H9 (cell line): Measurements from ENCODE around the gene MGST2. TPM values are rescaled to one million over a fixed set of nuclear protein-coding genes. Genes with fewer than 3 reads are reported as not detected.

ENCODE experiments used
- DNase-seq: peaks from one replicate; pipeline ENCODE4 v3.0.0-alpha.2; 2017
- H2AFZ ChIP-seq: one replicate; pipeline ENCODE4 v1.6.1; 2013; ENCODE audit warnings: mild to moderate bottlenecking, low read length, control low read depth, moderate library complexity
- H2AK5ac ChIP-seq: 2 replicates; pipeline ENCODE4 v1.6.1; 2013; ENCODE audit warnings: low read length, control low read depth, mixed read lengths; ENCODE audit not compliant: insufficient read length
- H2BK120ac ChIP-seq: one replicate; pipeline ENCODE4 v1.6.1; 2013; ENCODE audit warnings: low read depth, mild to moderate bottlenecking, low read length, control low read depth, inconsistent platforms; ENCODE audit not compliant: poor library complexity, severe bottlenecking
- H2BK12ac ChIP-seq: 2 replicates; pipeline ENCODE4 v1.6.1; 2013; ENCODE audit warnings: low read length, control low read depth, mixed read lengths, low read depth; ENCODE audit not compliant: insufficient read length
- H2BK15ac ChIP-seq: 2 replicates; pipeline ENCODE4 v1.6.1; 2013; ENCODE audit warnings: low read depth, low read length, control low read depth
- H2BK20ac ChIP-seq: one replicate; pipeline ENCODE4 v1.6.1; 2013; ENCODE audit warnings: low read depth, mild to moderate bottlenecking, low read length, control low read depth, inconsistent platforms; ENCODE audit not compliant: poor library complexity, severe bottlenecking
- H2BK5ac ChIP-seq: 2 replicates; pipeline ENCODE4 v1.6.1; 2013; ENCODE audit warnings: low read length, control low read depth, mixed read lengths; ENCODE audit not compliant: insufficient read length
- H3K14ac ChIP-seq: 2 replicates; pipeline ENCODE4 v1.6.1; 2013; ENCODE audit warnings: low read length, control low read depth; ENCODE audit not compliant: insufficient read depth
- H3K18ac ChIP-seq: 2 replicates; pipeline ENCODE4 v1.6.1; 2013; ENCODE audit warnings: low read depth, mild to moderate bottlenecking, mixed read lengths, low read length, control low read depth; ENCODE audit not compliant: insufficient read length
- H3K23ac ChIP-seq: 2 replicates; pipeline ENCODE4 v1.6.1; 2013; ENCODE audit warnings: low read length, control low read depth, mixed read lengths, low read depth; ENCODE audit not compliant: insufficient read length
- H3K23me2 ChIP-seq: 2 replicates; pipeline ENCODE4 v1.6.1; 2013; ENCODE audit warnings: low read depth, mild to moderate bottlenecking, mixed read lengths, low read length, control low read depth; ENCODE audit not compliant: insufficient read length, poor library complexity, severe bottlenecking
- H3K27ac ChIP-seq: 2 replicates; pipeline ENCODE4 v1.5.1; 2013; ENCODE audit warnings: low read length, control low read depth, mixed read lengths, low read depth; ENCODE audit not compliant: insufficient read length
- H3K27me3 ChIP-seq: 2 replicates; pipeline ENCODE4 v1.6.1; 2013; ENCODE audit warnings: low read length, control low read depth, inconsistent platforms; ENCODE audit not compliant: insufficient read depth
- H3K4ac ChIP-seq: 2 replicates; pipeline ENCODE4 v1.6.1; 2013; ENCODE audit warnings: low read depth, mild to moderate bottlenecking, control low read depth, inconsistent platforms, low read length, moderate library complexity
- H3K4me1 ChIP-seq: 2 replicates; pipeline ENCODE4 v1.6.1; 2013; ENCODE audit warnings: low read length, control low read depth, inconsistent platforms; ENCODE audit not compliant: insufficient read depth
- H3K4me2 ChIP-seq: 2 replicates; pipeline ENCODE4 v1.6.1; 2013; ENCODE audit warnings: low read length, control low read depth, mixed read lengths; ENCODE audit not compliant: insufficient read length, insufficient read depth
- H3K56ac ChIP-seq: 2 replicates; pipeline ENCODE4 v1.6.1; 2013; ENCODE audit warnings: low read depth, mild to moderate bottlenecking, mixed read lengths, low read length, control low read depth; ENCODE audit not compliant: insufficient read length
- H3K79me1 ChIP-seq: 2 replicates; pipeline ENCODE4 v1.6.1; 2013; ENCODE audit warnings: low read depth, mild to moderate bottlenecking, moderate library complexity, low read length, control low read depth, inconsistent platforms; ENCODE audit not compliant: insufficient read depth, poor library complexity, severe bottlenecking
- H3K79me2 ChIP-seq: 2 replicates; pipeline ENCODE4 v1.6.1; 2013; ENCODE audit warnings: low read length, control low read depth, inconsistent platforms; ENCODE audit not compliant: insufficient read depth
- H3K9ac ChIP-seq: 2 replicates; pipeline ENCODE4 v1.6.1; 2013; ENCODE audit warnings: low read length, control low read depth, mixed read lengths; ENCODE audit not compliant: insufficient read length; ENCODE audit errors: extremely low read depth
- H3K9me3 ChIP-seq: one replicate; pipeline ENCODE4 v1.6.1; 2013; ENCODE audit warnings: low read depth, low read length, inconsistent platforms; ENCODE audit not compliant: control insufficient read depth
- H3T11ph ChIP-seq: one replicate; pipeline ENCODE4 v1.6.1; 2013; ENCODE audit warnings: mild to moderate bottlenecking, low read length, control low read depth, inconsistent platforms
- H4K20me1 ChIP-seq: one replicate; pipeline ENCODE4 v1.6.1; 2013; ENCODE audit not compliant: control insufficient read depth, insufficient read length, insufficient read depth
- H4K5ac ChIP-seq: 2 replicates; pipeline ENCODE4 v1.6.1; 2013; ENCODE audit warnings: low read depth, mild to moderate bottlenecking, mixed read lengths, low read length, control low read depth; ENCODE audit not compliant: insufficient read length
- H4K8ac ChIP-seq: replicated peaks from 2 replicates; pipeline ENCODE4 v1.6.1; 2013; ENCODE audit warnings: low read length, control low read depth, mixed read lengths, low read depth; ENCODE audit not compliant: insufficient read length
- H4K91ac ChIP-seq: 2 replicates; pipeline ENCODE4 v1.6.1; 2013; ENCODE audit warnings: low read depth, mild to moderate bottlenecking, moderate library complexity, mixed read lengths, low read length, control low read depth; ENCODE audit not compliant: insufficient read length
- H3K27ac Mint-ChIP-seq, 3 experiments: 2 replicates in 2 of 3; 3 replicates in 1 of 3; pipeline ENCODE4 v1.8.0; 2020 to 2021; ENCODE audit warnings: mixed read lengths in 3 of 3, mild to moderate bottlenecking in 1 of 3, moderate library complexity in 1 of 3
- H3K27me3 Mint-ChIP-seq: 2 replicates; pipeline ENCODE4 v1.8.0; 2021; ENCODE audit warnings: low read depth, mild to moderate bottlenecking, moderate library complexity, mixed read lengths
- H3K36me3 Mint-ChIP-seq, 3 experiments: 2 replicates in 2 of 3; 3 replicates in 1 of 3; pipeline ENCODE4 v1.8.0; 2020 to 2021; ENCODE audit warnings: low read depth in 3 of 3, mixed read lengths in 3 of 3; ENCODE audit not compliant: insufficient read depth in 1 of 3
- H3K4me1 Mint-ChIP-seq, 2 experiments: 2 replicates each; pipeline ENCODE4 v1.8.0; 2020; ENCODE audit warnings: mixed read lengths in 2 of 2
- H3K4me3 Mint-ChIP-seq, 2 experiments: 2 replicates in 1 of 2; 3 replicates in 1 of 2; pipeline ENCODE4 v1.8.0; 2020 to 2021; ENCODE audit warnings: mild to moderate bottlenecking in 2 of 2, mixed read lengths in 2 of 2, moderate library complexity in 1 of 2
- H3K9me3 Mint-ChIP-seq, 2 experiments: 2 replicates in 1 of 2; 3 replicates in 1 of 2; pipeline ENCODE4 v1.8.0; 2020; ENCODE audit warnings: mild to moderate bottlenecking in 2 of 2, mixed read lengths in 2 of 2, moderate library complexity in 1 of 2
- CTCF ChIP-seq: fragments of 200-600 bp; sonication (generic); conservative IDR thresholded peaks from 3 replicates; pipeline ENCODE4 v1.8.0; 2021; ENCODE audit warnings: antibody characterized with exemption, mild to moderate bottlenecking
- WGBS: extraction: QIAGEN DNeasy Blood & Tissue Kit; methylation state at CpG from one replicate; pipeline ENCODE4 v1.1.7; 2013; ENCODE audit warnings: missing lambda C conversion rate, low lambda C conversion rate, mixed read lengths; ENCODE audit not compliant: insufficient read length; ENCODE audit errors: extremely low coverage; 5-methylcytosine and 5-hydroxymethylcytosine counted together
- total RNA-seq: library from RNA; stranded (reverse); gene quantifications from 2 replicates; pipeline ENCODE4 v1.2.1, GENCODE V29; 2021

Gene MGST2
- total RNA-seq, 1 experiment from 2014 or later: 6.4 TPM

- no peak overlapping the region for H3T11ph ChIP-seq
- no peak overlapping the region for H3K23ac ChIP-seq
- H3K79me1 ChIP-seq: no peaks in the 10 kb centered on the region
- no peak overlapping the region for H3K27ac Mint-ChIP-seq
- no peaks in the 10 kb centered on the region; a peak in 1 of 7 replicates for H3K36me3 Mint-ChIP-seq
- H4K5ac ChIP-seq: no peak overlapping the region
- DNase-seq: no peak
- H2BK5ac ChIP-seq: no peak overlapping the region
- H3K18ac ChIP-seq: no peak overlapping the region
- H3K9ac ChIP-seq: no peak overlapping the region
- no peak overlapping the region for H4K8ac ChIP-seq
- no peak overlapping the region for H2BK120ac ChIP-seq
- H4K91ac ChIP-seq: no peak overlapping the region
- peaks cover 53% of the 10 kb centered on the region for H3K27me3 Mint-ChIP-seq
- no peak overlapping the region for H2AFZ ChIP-seq
- no peak overlapping the region for H3K4ac ChIP-seq
- peak overlapping the region; percentile 67 to 83 for H3K4me3 Mint-ChIP-seq
- H3K4me1 Mint-ChIP-seq: peaks cover 23 to 32% of the 10 kb centered on the region in 2 experiments
- peaks cover 7% of the 10 kb centered on the region; the same call in 1 of the 2 replicates for H3K27me3 ChIP-seq
- H3K9me3 Mint-ChIP-seq: no peaks in the 10 kb centered on the region; a peak in 1 of 5 replicates
- no peak overlapping the region for H3K27ac ChIP-seq
- whole genome bisulfite sequencing: no CpG with 5 or more reads among the region's 5 CpGs
- no peak overlapping the region for H2AK5ac ChIP-seq
- H2BK15ac ChIP-seq: no peak overlapping the region
- H3K79me2 ChIP-seq: no peaks in the 10 kb centered on the region
- peak overlapping the region; percentile 56 for H3K4me2 ChIP-seq
- no peaks in the 10 kb centered on the region for H4K20me1 ChIP-seq
- H3K56ac ChIP-seq: no peak overlapping the region
- no peaks in the 10 kb centered on the region for H3K9me3 ChIP-seq
- peaks cover 6% of the 10 kb centered on the region; the same call in 1 of the 2 replicates for H3K4me1 ChIP-seq
- peaks cover 4% of the 10 kb centered on the region for H3K23me2 ChIP-seq
- no peak for TF ChIP-seq CTCF
- no peak overlapping the region for H3K14ac ChIP-seq
- no peak overlapping the region for H2BK12ac ChIP-seq
- H2BK20ac ChIP-seq: no peak overlapping the region
Observed at GRCh38 chr4:139736274-139736660, 70.6 kb downstream of the MGST2 start.
